Tibial nerve (tissue), 4 donors: ENCODE data around the gene DOK5. TPM values are rescaled to one million over a fixed set of nuclear protein-coding genes. Genes with fewer than 3 reads are reported as not detected.

ENCODE experiments used
- DNase-seq, 2 donors: peaks; one replicate each; pipeline ENCODE4 v3.0.0-alpha.2; 2019; ENCODE audit warnings: low spot score in 2 of 2
- H3K27ac ChIP-seq, 4 donors: fragments of 200-600 bp; sonication (generic) in 3 of 4; one replicate each; pipeline ENCODE4 v1.5.1; 2017 to 2019; ENCODE audit warnings: mild to moderate bottlenecking in 1 of 4
- H3K27me3 ChIP-seq, 2 donors: fragments of 200-600 bp; sonication (generic) in 1 of 2; one replicate each; pipeline versions ENCODE4 v1.5.1 to v1.6.0; 2017 to 2019
- H3K36me3 ChIP-seq, 3 donors: fragments of 200-600 bp; sonication (generic); one replicate each; pipeline ENCODE4 v1.5.1; 2018 to 2019
- H3K4me1 ChIP-seq, 4 donors: fragments of 200-600 bp; sonication (generic) in 3 of 4; one replicate each; pipeline ENCODE4 v1.5.1; 2017 to 2019
- H3K4me3 ChIP-seq, 4 donors: fragments of 200-600 bp; sonication (generic) in 3 of 4; one replicate each; pipeline ENCODE4 v1.5.1; 2017 to 2019; ENCODE audit warnings: mild to moderate bottlenecking in 1 of 4, moderate library complexity in 1 of 4
- H3K9me3 ChIP-seq, 4 donors: fragments of 200-600 bp; sonication (generic) in 3 of 4; one replicate each; pipeline ENCODE4 v1.5.1; 2017 to 2019
- EP300 ChIP-seq, 2 donors: sonication (generic); formaldehyde crosslinking; IDR thresholded peaks; one replicate each; pipeline ENCODE4 v1.6.1; 2017; ENCODE audit warnings: antibody characterized with exemption in 2 of 2, mild to moderate bottlenecking in 1 of 2
- POLR2A ChIP-seq, 2 donors: fragments of 450-650 bp; IDR thresholded peaks; one replicate each; pipeline ENCODE4 v1.6.1; 2017; ENCODE audit warnings: antibody characterized with exemption in 2 of 2, mild to moderate bottlenecking in 2 of 2, moderate library complexity in 2 of 2
- WGBS, 2 donors: methylation state at CpG; one replicate each; pipeline ENCODE4 v1.1.5; 2018; 5-methylcytosine and 5-hydroxymethylcytosine counted together
- total RNA-seq, 4 donors: library from RNA; depleted of rRNA; stranded (reverse); fragments of >200 nt; gene quantifications; one replicate each; pipeline ENCODE4 v1.1.0, GENCODE V29; 2016
- TF ChIP-seq, protein P1 (sequence below), 5 experiments: fragments of 200-600 bp in 3 of 5; fragments of 450-650 bp in 2 of 5; sonication (generic) in 3 of 5; IDR thresholded peaks; one replicate each; pipeline ENCODE4 v1.5.1; 2016 to 2019; ENCODE audit warnings: antibody characterized with exemption in 5 of 5, mild to moderate bottlenecking in 3 of 5, moderate library complexity in 2 of 5

The DOK5 gene
- total RNA-seq: 10 to 100 TPM in 1 of 4 donors, 1 to 10 TPM in 3; 5.3 to 11.3 (median 7.5) TPM

DNA sequence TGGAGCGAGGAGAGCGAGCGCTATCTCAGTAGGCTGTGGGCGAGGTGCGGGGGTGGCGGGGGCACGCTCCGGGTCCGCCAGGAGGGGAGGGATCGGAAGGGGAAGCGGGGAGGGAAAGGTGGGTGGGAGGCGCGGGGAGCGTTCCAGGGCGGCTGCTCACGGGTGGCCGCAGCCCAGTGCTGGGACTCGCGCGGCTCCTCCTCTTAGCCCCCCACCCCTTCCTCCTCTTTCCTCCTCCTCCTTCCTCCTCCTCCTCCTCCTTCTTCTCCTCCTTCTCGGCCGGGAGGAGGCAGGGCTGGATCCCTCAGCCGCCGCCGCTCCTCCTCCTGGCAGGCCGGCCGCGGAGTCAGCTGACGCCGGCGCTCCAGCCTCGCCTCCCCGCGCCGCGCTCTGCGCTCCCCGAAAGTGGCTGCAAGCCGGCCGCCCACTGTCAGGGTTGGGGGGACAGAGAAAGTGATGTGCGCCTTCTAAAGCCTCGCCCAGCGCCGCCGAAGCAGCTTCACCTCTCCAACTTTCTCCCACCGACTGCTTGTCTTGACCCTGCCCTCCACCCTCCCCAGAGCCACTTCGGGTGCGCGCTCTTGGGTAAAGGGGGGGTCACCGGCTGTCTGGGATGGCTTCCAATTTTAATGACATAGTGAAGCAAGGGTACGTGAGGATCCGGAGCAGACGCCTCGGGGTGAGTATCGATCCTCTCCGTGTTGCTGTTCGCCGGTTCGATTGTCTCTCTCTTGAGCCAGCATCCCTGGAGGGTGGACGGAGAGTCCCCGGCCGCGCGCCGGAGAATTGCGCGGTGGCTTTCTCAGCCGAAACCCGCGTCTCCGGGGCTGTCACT, at the start of gene DOK5:
TSS of gene DOK5 (plus strand) at position 260 of the 835 bp plus-strand sequence. CDS start at position 614, 354 bp downstream.
- 1 to 4% methylated on average over 59 to 69 of the region's 71 CpGs for WGBS, 2 donors
- Histone ChIP-seq H3K36me3 (no peaks in the 10 kb centered on the region), H3K27ac (peak within 1 kb of the TSS in 3 of 4 donors; percentile 26 to 81 (median 43)), H3K9me3 (no peaks in the 10 kb centered on the region), H3K4me3 (peak within 1 kb of the TSS; percentile 39 to 70 (median 45)), H3K4me1 (peaks cover 0 to 30% (median 7%) of the 10 kb centered on the region in 4 donors), H3K27me3 (no peaks in the 10 kb centered on the region)
- TF ChIP-seq POLR2A (IDR thresholded peaks at IDR 0.05) (no peak), EP300 (IDR thresholded peaks at IDR 0.05) (no peak)
- TF ChIP-seq, protein P1, sequence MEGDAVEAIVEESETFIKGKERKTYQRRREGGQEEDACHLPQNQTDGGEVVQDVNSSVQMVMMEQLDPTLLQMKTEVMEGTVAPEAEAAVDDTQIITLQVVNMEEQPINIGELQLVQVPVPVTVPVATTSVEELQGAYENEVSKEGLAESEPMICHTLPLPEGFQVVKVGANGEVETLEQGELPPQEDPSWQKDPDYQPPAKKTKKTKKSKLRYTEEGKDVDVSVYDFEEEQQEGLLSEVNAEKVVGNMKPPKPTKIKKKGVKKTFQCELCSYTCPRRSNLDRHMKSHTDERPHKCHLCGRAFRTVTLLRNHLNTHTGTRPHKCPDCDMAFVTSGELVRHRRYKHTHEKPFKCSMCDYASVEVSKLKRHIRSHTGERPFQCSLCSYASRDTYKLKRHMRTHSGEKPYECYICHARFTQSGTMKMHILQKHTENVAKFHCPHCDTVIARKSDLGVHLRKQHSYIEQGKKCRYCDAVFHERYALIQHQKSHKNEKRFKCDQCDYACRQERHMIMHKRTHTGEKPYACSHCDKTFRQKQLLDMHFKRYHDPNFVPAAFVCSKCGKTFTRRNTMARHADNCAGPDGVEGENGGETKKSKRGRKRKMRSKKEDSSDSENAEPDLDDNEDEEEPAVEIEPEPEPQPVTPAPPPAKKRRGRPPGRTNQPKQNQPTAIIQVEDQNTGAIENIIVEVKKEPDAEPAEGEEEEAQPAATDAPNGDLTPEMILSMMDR (IDR thresholded peaks at IDR 0.05): no peak
- DNase-seq: peak; percentile 17 to 33

- DNase-seq: no peak
- peaks cover 0 to 14% (median 3%) of the 10 kb centered on the region in 4 donors for H3K9me3 ChIP-seq
- no peak for TF ChIP-seq EP300 (IDR thresholded peaks at IDR 0.05)
- TF ChIP-seq POLR2A (IDR thresholded peaks at IDR 0.05): no peak
- TF ChIP-seq, protein P1 (IDR thresholded peaks at IDR 0.05): no peak
- H3K27me3 ChIP-seq: no peaks in the 10 kb centered on the region
- H3K4me3 ChIP-seq: no peak overlapping the region
- 86 to 89% methylated on average over 7 of the region's 7 CpGs for WGBS, 2 donors
- no peak overlapping the region for H3K27ac ChIP-seq
- no peaks in the 10 kb centered on the region for H3K36me3 ChIP-seq
- no peaks in the 10 kb centered on the region for H3K4me1 ChIP-seq
Observed at GRCh38 chr20:54429364-54429763, 46.0 kb upstream of the DOK5 start.

DNA sequence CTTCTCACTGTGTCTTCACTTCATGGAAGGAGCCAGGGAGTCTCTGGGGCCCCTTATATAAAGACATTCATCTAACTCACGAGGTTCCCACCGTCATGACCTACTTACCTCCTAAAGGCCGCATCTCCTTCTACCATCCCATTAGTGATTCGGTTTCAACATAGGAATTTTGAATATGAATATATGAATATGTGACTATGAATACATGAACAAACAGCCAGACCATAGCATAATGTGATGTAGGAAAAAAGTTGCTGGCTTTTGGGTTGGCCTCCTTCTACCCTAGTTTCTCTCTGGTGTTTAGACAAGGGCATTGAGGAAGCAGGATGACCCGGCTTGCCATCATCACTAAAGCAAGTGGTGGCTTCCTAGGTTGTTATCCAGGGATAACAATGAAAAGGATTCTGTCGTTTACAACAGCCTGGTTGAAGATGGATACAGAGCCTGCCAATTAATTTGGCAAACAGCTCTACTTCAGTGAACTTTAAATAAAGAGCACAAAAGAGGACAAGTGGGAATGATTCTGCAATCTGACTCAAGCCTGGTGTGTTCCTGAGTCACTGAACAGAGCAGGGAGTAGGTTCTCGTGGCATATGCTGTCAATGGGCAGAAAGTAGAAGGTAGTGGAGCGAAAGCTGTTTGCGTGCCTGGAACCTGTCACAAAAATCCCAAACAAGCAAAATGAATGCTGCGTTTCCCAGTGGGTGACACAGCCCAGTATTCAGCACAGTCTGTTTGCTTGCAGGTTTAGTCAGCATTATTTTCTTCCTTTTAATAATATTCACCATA, 44.0 kb upstream of the DOK5 start:
- no peaks in the 10 kb centered on the region for H3K9me3 ChIP-seq
- no peaks in the 10 kb centered on the region for H3K4me1 ChIP-seq
- H3K4me3 ChIP-seq: no peak overlapping the region
- no peak overlapping the region for H3K27ac ChIP-seq
- no peaks in the 10 kb centered on the region for H3K36me3 ChIP-seq
- no peak for TF ChIP-seq EP300 (IDR thresholded peaks at IDR 0.05)
- TF ChIP-seq POLR2A (IDR thresholded peaks at IDR 0.05): no peak
- TF ChIP-seq, protein P1 (IDR thresholded peaks at IDR 0.05): no peak
- no peaks in the 10 kb centered on the region for H3K27me3 ChIP-seq
- no peak for DNase-seq
- WGBS, 2 donors: 66 to 70% methylated on average over 10 of the region's 10 CpGs

GRCh38 chr20:54432966-54433365, 42.4 kb upstream of the DOK5 start:
- no peak for DNase-seq
- no peaks in the 10 kb centered on the region for H3K9me3 ChIP-seq
- no peak overlapping the region for H3K27ac ChIP-seq
- no peaks in the 10 kb centered on the region for H3K27me3 ChIP-seq
- TF ChIP-seq, protein P1 (IDR thresholded peaks at IDR 0.05): no peak
- no peak for TF ChIP-seq EP300 (IDR thresholded peaks at IDR 0.05)
- TF ChIP-seq POLR2A (IDR thresholded peaks at IDR 0.05): no peak
- no peaks in the 10 kb centered on the region for H3K36me3 ChIP-seq
- 94 to 95% methylated on average over 1 of the region's 1 CpG for WGBS, 2 donors
- no peak overlapping the region for H3K4me3 ChIP-seq
- no peaks in the 10 kb centered on the region for H3K4me1 ChIP-seq

DNA sequence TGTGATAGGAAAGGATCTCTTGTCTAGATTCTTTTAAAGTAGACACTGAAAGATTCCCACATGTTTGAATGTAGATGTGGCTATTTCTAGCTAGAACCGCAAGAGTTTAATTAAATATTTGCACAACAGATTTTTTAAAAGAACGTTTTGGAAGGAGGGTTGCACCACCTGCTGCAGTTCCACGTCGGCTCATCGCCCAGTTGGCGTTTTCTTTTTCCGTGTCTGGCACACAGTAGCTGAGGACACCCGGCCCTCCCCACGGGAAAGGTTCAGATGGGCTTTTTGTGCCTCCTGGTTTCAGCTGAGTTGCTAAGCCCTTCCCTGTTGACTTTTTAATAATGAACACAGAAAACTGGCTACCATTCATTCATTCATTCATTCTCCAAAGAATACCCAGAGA, 41.8 kb upstream of the DOK5 start:
- H3K4me1 ChIP-seq: no peaks in the 10 kb centered on the region
- no peak for DNase-seq
- H3K27me3 ChIP-seq: no peaks in the 10 kb centered on the region
- H3K9me3 ChIP-seq: no peaks in the 10 kb centered on the region
- no peak overlapping the region for H3K4me3 ChIP-seq
- 79 to 80% methylated on average over 9 of the region's 9 CpGs for WGBS, 2 donors
- H3K27ac ChIP-seq: no peak overlapping the region
- H3K36me3 ChIP-seq: no peaks in the 10 kb centered on the region
- TF ChIP-seq EP300 (IDR thresholded peaks at IDR 0.05) (no peak), POLR2A (IDR thresholded peaks at IDR 0.05) (no peak)
- TF ChIP-seq, protein P1 (IDR thresholded peaks at IDR 0.05): no peak
